H1 (cell line): ENCODE measurements around the gene PDE3A. TPM values are rescaled to one million over a fixed set of nuclear protein-coding genes. Genes with fewer than 3 reads are reported as not detected.

Experiments used
- ASH2L ChIP-seq: fragments of 200-600, 300-600 bp; sonication (generic); IDR thresholded peaks from one replicate; pipeline ENCODE4 v1.7.1; 2017; ENCODE audit warnings: low read length
- FOSL1 ChIP-seq: IDR thresholded peaks from 2 replicates; pipeline ENCODE4 v1.6.1; 2011; ENCODE audit warnings: mild to moderate bottlenecking, low read depth, low read length, moderate library complexity; ENCODE audit not compliant: insufficient read depth
- GABPA ChIP-seq: IDR thresholded peaks from 2 replicates; pipeline ENCODE4 v1.6.1; 2011; ENCODE audit warnings: mild to moderate bottlenecking, low read length, moderate library complexity, borderline replicate concordance; ENCODE audit not compliant: insufficient read depth
- GTF2F1 ChIP-seq: IDR thresholded peaks from 2 replicates; pipeline ENCODE4 v1.6.1; 2012; ENCODE audit warnings: low read depth, low read length, improper control_type of control experiment, borderline replicate concordance
- POLR2A ChIP-seq, 2 experiments: IDR thresholded peaks; 1 replicate in 1 of 2; 2 replicates in 1 of 2; pipeline ENCODE4 v1.6.1; 2011; ENCODE audit warnings: low read depth in 2 of 2, low read length in 2 of 2, mild to moderate bottlenecking in 2 of 2; ENCODE audit errors: control extremely low read depth in 1 of 2
- RAD21 ChIP-seq, 2 experiments: IDR thresholded peaks in 1 of 2; conservative IDR thresholded peaks in 1 of 2; 2 replicates each; pipeline ENCODE4 v1.6.1; 2011; ENCODE audit warnings: low read depth in 2 of 2, low read length in 2 of 2, improper control_type of control experiment in 1 of 2, inconsistent platforms in 1 of 2, mild to moderate bottlenecking in 1 of 2, moderate library complexity in 1 of 2
- SIRT6 ChIP-seq: IDR thresholded peaks from one replicate; pipeline ENCODE4 v1.7.1; 2012; ENCODE audit warnings: low read length, inconsistent platforms
- SUZ12 ChIP-seq: fragments of 200-600 bp; sonication (generic); IDR thresholded peaks from 2 replicates; pipeline ENCODE4 v1.6.1; 2012; ENCODE audit warnings: mild to moderate bottlenecking, inconsistent platforms, low read length, moderate library complexity, mixed read lengths
- TAF1 ChIP-seq: IDR thresholded peaks from 2 replicates; pipeline ENCODE4 v1.6.1; 2011; ENCODE audit warnings: mild to moderate bottlenecking, low read depth, low read length
- TCF12 ChIP-seq: IDR thresholded peaks from 2 replicates; pipeline ENCODE4 v1.6.1; 2011; ENCODE audit warnings: low read depth, mild to moderate bottlenecking, low read length
- polyA plus RNA-seq, 7 experiments: library from polyadenylated mRNA; depleted of rRNA in 3 of 7; stranded (reverse) in 5 of 7; unstranded in 2 of 7; fragments of >200 nt in 5 of 7; fragments of 200-250 nt in 2 of 7; gene quantifications; 1 replicate in 5 of 7; 2 replicates in 1 of 7; 4 replicates in 1 of 7; pipeline versions ENCODE4 v1.2.1 to v1.2.3, GENCODE V29; 2011 to 2013; ENCODE audit warnings: missing spikeins in 2 of 7, mixed read lengths in 2 of 7
- total RNA-seq: library from RNA; stranded (reverse); fragmentation: NEBNext Ultra II Directional; extraction: Animal tissue kit (Norgen Biotek cat#: 25700); gene quantifications from 2 replicates; pipeline ENCODE4 v1.2.1, GENCODE V29; 2021
- TF ChIP-seq, protein P1 (sequence below): fragments of 300-600 bp; sonication (generic); IDR thresholded peaks from 2 replicates; pipeline ENCODE4 v1.7.1; 2012; ENCODE audit warnings: low read length, moderate library complexity, mild to moderate bottlenecking, inconsistent platforms; ENCODE audit not compliant: insufficient replicate concordance
- TF ChIP-seq, protein P2 (sequence below): IDR thresholded peaks from 2 replicates; pipeline ENCODE4 v1.6.1; 2011; ENCODE audit warnings: low read depth, mild to moderate bottlenecking, low read length; ENCODE audit not compliant: insufficient read depth

The PDE3A gene
- total and polyA plus RNA-seq, 2 of the 8 experiments (the other 6 are each of a cell fraction or from before 2014, with no cell fraction given) = 1.4 to 3.4 TPM

DNA sequence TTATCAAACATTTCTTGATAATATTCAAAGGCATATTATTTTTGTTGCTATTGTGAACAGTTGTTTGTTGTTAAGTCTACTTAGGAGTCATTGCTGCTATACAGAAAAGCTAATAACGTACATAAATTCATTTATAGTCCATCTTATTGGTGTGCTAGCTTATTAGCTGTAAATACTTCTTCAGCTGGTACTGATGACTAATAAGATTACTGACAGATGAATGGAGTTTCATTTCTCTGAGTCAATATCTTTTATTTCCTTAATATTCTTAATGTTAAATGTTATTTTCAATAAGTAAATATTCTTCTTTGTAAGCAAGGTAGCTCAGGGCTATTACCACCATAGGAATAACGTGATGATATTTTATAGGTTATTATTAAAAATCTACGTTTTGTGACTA lies 187.4 kb downstream of the PDE3A start (continued):
- TF ChIP-seq, protein P1, sequence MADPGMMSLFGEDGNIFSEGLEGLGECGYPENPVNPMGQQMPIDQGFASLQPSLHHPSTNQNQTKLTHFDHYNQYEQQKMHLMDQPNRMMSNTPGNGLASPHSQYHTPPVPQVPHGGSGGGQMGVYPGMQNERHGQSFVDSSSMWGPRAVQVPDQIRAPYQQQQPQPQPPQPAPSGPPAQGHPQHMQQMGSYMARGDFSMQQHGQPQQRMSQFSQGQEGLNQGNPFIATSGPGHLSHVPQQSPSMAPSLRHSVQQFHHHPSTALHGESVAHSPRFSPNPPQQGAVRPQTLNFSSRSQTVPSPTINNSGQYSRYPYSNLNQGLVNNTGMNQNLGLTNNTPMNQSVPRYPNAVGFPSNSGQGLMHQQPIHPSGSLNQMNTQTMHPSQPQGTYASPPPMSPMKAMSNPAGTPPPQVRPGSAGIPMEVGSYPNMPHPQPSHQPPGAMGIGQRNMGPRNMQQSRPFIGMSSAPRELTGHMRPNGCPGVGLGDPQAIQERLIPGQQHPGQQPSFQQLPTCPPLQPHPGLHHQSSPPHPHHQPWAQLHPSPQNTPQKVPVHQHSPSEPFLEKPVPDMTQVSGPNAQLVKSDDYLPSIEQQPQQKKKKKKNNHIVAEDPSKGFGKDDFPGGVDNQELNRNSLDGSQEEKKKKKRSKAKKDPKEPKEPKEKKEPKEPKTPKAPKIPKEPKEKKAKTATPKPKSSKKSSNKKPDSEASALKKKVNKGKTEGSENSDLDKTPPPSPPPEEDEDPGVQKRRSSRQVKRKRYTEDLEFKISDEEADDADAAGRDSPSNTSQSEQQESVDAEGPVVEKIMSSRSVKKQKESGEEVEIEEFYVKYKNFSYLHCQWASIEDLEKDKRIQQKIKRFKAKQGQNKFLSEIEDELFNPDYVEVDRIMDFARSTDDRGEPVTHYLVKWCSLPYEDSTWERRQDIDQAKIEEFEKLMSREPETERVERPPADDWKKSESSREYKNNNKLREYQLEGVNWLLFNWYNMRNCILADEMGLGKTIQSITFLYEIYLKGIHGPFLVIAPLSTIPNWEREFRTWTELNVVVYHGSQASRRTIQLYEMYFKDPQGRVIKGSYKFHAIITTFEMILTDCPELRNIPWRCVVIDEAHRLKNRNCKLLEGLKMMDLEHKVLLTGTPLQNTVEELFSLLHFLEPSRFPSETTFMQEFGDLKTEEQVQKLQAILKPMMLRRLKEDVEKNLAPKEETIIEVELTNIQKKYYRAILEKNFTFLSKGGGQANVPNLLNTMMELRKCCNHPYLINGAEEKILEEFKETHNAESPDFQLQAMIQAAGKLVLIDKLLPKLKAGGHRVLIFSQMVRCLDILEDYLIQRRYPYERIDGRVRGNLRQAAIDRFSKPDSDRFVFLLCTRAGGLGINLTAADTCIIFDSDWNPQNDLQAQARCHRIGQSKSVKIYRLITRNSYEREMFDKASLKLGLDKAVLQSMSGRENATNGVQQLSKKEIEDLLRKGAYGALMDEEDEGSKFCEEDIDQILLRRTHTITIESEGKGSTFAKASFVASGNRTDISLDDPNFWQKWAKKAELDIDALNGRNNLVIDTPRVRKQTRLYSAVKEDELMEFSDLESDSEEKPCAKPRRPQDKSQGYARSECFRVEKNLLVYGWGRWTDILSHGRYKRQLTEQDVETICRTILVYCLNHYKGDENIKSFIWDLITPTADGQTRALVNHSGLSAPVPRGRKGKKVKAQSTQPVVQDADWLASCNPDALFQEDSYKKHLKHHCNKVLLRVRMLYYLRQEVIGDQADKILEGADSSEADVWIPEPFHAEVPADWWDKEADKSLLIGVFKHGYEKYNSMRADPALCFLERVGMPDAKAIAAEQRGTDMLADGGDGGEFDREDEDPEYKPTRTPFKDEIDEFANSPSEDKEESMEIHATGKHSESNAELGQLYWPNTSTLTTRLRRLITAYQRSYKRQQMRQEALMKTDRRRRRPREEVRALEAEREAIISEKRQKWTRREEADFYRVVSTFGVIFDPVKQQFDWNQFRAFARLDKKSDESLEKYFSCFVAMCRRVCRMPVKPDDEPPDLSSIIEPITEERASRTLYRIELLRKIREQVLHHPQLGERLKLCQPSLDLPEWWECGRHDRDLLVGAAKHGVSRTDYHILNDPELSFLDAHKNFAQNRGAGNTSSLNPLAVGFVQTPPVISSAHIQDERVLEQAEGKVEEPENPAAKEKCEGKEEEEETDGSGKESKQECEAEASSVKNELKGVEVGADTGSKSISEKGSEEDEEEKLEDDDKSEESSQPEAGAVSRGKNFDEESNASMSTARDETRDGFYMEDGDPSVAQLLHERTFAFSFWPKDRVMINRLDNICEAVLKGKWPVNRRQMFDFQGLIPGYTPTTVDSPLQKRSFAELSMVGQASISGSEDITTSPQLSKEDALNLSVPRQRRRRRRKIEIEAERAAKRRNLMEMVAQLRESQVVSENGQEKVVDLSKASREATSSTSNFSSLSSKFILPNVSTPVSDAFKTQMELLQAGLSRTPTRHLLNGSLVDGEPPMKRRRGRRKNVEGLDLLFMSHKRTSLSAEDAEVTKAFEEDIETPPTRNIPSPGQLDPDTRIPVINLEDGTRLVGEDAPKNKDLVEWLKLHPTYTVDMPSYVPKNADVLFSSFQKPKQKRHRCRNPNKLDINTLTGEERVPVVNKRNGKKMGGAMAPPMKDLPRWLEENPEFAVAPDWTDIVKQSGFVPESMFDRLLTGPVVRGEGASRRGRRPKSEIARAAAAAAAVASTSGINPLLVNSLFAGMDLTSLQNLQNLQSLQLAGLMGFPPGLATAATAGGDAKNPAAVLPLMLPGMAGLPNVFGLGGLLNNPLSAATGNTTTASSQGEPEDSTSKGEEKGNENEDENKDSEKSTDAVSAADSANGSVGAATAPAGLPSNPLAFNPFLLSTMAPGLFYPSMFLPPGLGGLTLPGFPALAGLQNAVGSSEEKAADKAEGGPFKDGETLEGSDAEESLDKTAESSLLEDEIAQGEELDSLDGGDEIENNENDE = no peak
- TF ChIP-seq ASH2L = no peak
- no peak for TF ChIP-seq GTF2F1
- no peak for TF ChIP-seq RAD21 (IDR thresholded peaks at IDR 0.05 in 1 of 2, conservative IDR thresholded peaks at IDR 0.05 in 1 of 2; ENCODE audit: low read depth in 2 of 2, low read length in 2 of 2)
- no peak for TF ChIP-seq FOSL1
- TF ChIP-seq TAF1 = no peak
- no peak for TF ChIP-seq POLR2A (IDR thresholded peaks at IDR 0.05; ENCODE audit: control extremely low read depth in 1 of 2, low read depth in 2 of 2, low read length in 2 of 2)
- TF ChIP-seq SIRT6 = no peak
- TF ChIP-seq, protein P2, sequence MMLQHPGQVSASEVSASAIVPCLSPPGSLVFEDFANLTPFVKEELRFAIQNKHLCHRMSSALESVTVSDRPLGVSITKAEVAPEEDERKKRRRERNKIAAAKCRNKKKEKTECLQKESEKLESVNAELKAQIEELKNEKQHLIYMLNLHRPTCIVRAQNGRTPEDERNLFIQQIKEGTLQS = no peak
- no peak for TF ChIP-seq SUZ12
- TF ChIP-seq GABPA = no peak
- no peak for TF ChIP-seq TCF12
